ENCODE data around the gene YBX3. TPM values are rescaled to one million over a fixed set of nuclear protein-coding genes. Genes with fewer than 3 reads are reported as not detected.

YBX3 gene
- total RNA-seq, 2 experiments from 2014 or later: 35.9 to 37.4 TPM

DNA sequence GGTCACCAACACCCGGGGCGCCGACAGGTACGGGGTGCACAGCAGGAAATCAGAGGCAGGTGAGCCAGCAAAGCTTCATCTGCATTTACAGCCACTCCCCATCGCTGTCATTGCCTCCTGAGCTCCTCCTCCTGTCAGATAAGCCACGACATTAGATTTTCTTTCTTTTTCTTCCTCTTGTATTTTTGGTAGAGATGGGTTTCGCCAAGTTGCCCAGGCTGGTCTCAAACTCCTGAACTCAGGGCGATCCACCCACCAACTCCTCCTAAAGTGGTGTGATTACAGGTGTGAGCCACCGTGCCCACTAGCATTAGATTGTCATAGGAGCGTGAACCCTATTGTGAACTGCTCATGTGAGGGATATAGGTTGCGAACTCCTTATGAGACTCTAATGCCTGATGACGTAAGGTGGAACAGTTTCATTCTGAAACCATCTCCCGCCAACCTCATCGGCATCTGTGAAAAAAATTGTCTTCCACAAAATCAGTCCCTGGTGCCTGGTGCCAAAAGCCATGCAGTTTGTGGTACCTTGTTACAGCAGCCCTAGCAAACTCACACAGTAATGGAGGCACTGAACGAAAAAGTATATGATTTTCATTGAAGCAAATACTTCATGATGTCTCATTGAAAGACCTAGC is 50.8 kb downstream of the YBX3 start:
- H3K9me3 Mint-ChIP-seq: no peaks in the 10 kb centered on the region
- ATAC-seq (ENCODE audit: poor library complexity) (peak; percentile 41), DNase-seq (peak in 4 of 14 experiments; percentile 7 to 75 (median 36))
- H3K27ac Mint-ChIP-seq: no peak overlapping the region
- POLR2A ChIA-PET: interaction anchor here (1.2 kb wide), 1 partner anchor 30 kb away, joined by 3 read pairs; no protein-coding TSS in a partner anchor
- CTCF ChIA-PET: no interaction called here
- peaks cover 45% of the 10 kb centered on the region for H3K4me1 Mint-ChIP-seq (ENCODE audit: low read depth)
- peak overlapping the region; percentile 46 for H3K4me3 Mint-ChIP-seq
- H3K27me3 Mint-ChIP-seq: peaks cover 26% of the 10 kb centered on the region
- intact Hi-C loops (cut with DNase I, micrococcal nuclease): loop anchor here (2.0 to 5.0 kb wide), 4 partner anchors 60 to 340 kb away; partner anchors contain the start of gene MAGOHB (in 1 of the 2)
- no peak overlapping the region for H3K4me3 ChIP-seq (ENCODE audit: low read length)
- no peaks in the 10 kb centered on the region for H3K36me3 ChIP-seq (ENCODE audit: insufficient read depth, low read length)
- peaks cover 10 to 18% of the 10 kb centered on the region in 2 experiments for H3K27me3 ChIP-seq (ENCODE audit: control insufficient read depth in 1 of 2, insufficient read depth in 2 of 2, low read length in 2 of 2)
- TF ChIP-seq, protein P1, sequence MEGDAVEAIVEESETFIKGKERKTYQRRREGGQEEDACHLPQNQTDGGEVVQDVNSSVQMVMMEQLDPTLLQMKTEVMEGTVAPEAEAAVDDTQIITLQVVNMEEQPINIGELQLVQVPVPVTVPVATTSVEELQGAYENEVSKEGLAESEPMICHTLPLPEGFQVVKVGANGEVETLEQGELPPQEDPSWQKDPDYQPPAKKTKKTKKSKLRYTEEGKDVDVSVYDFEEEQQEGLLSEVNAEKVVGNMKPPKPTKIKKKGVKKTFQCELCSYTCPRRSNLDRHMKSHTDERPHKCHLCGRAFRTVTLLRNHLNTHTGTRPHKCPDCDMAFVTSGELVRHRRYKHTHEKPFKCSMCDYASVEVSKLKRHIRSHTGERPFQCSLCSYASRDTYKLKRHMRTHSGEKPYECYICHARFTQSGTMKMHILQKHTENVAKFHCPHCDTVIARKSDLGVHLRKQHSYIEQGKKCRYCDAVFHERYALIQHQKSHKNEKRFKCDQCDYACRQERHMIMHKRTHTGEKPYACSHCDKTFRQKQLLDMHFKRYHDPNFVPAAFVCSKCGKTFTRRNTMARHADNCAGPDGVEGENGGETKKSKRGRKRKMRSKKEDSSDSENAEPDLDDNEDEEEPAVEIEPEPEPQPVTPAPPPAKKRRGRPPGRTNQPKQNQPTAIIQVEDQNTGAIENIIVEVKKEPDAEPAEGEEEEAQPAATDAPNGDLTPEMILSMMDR (IDR thresholded peaks at IDR 0.05): no peak
- no peak overlapping the region for H3K27ac ChIP-seq (ENCODE audit: low read depth in 1 of 2, low read length in 2 of 2)
- no peaks in the 10 kb centered on the region for H3K36me3 Mint-ChIP-seq (ENCODE audit: low read depth)
- H3K4me1 ChIP-seq (ENCODE audit: insufficient read depth, low read length): peaks cover 24% of the 10 kb centered on the region
- H3K9me3 ChIP-seq (ENCODE audit: control insufficient read depth in 1 of 2, insufficient read depth in 1 of 2, low read length in 2 of 2): peaks cover 0 to 7% of the 10 kb centered on the region in 2 experiments

DNA sequence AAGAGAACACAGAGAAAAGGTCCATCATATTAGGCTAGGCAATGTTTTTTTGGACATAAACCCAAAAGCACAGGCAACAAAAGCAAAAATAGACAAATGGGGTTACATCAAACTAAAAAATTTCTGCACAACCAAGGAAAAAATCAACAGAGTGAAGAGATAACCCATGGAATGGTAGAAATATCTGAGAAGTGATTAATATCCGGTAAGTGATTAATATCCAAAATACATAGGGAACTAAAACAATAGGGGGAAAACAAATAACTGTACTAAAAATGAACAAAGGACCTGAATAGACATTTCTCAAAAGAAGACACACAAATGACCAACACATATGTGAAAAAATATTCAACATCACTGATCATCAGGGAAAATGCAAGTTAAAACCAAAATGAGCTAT is 53.6 kb downstream of the YBX3 start:
- H3K4me3 Mint-ChIP-seq: no peak overlapping the region
- DNase-seq: no peak
- H3K4me3 ChIP-seq (ENCODE audit: low read length): no peak overlapping the region
- H3K27me3 ChIP-seq (ENCODE audit: control insufficient read depth in 1 of 2, insufficient read depth in 2 of 2, low read length in 2 of 2): no peaks in the 10 kb centered on the region
- no peak overlapping the region for H3K27ac Mint-ChIP-seq
- no peak overlapping the region for H3K27ac ChIP-seq (ENCODE audit: low read depth in 1 of 2, low read length in 2 of 2)
- no peak for ATAC-seq (ENCODE audit: poor library complexity)
- peaks cover 8% of the 10 kb centered on the region for H3K27me3 Mint-ChIP-seq
- intact Hi-C loops (cut with DNase I, micrococcal nuclease): no loop called here
- no peaks in the 10 kb centered on the region for H3K9me3 Mint-ChIP-seq
- peaks cover 19% of the 10 kb centered on the region for H3K4me1 ChIP-seq (ENCODE audit: insufficient read depth, low read length)
- H3K9me3 ChIP-seq (ENCODE audit: control insufficient read depth in 1 of 2, insufficient read depth in 1 of 2, low read length in 2 of 2): peaks cover 0 to 7% of the 10 kb centered on the region in 2 experiments
- CTCF ChIA-PET: no interaction called here
- H3K36me3 ChIP-seq (ENCODE audit: insufficient read depth, low read length): no peaks in the 10 kb centered on the region
- H3K36me3 Mint-ChIP-seq (ENCODE audit: low read depth): no peaks in the 10 kb centered on the region
- POLR2A ChIA-PET: no interaction called here
- TF ChIP-seq, protein P1 (IDR thresholded peaks at IDR 0.05): no peak
- H3K4me1 Mint-ChIP-seq (ENCODE audit: low read depth): peaks cover 39% of the 10 kb centered on the region

DNA sequence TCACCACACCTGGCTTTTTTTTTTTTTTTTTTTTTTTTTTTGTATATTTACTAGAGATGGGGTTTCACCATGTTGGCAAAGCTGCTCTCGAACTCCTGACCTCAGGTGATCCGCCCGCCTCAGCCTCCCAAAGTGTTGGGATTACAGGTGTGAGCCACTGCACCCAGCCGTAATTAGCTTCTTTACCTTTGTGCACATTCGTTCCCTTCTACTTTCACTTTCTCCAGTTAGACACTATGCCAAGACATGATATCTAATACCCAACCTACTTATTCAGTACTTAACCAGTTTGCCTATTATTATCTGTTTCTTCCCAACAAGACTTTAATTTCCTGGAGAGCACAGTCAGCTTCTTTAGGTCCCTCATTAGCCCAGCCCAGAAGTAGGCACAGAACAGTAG is 54.6 kb downstream of the YBX3 start:
- peaks cover 29% of the 10 kb centered on the region for H3K4me1 Mint-ChIP-seq (ENCODE audit: low read depth)
- no peaks in the 10 kb centered on the region for H3K27me3 ChIP-seq (ENCODE audit: control insufficient read depth in 1 of 2, insufficient read depth in 2 of 2, low read length in 2 of 2)

More for the DNA sequence above, 54.6 kb downstream of the YBX3 start:
- Histone ChIP-seq H3K36me3 (ENCODE audit: insufficient read depth, low read length) (no peaks in the 10 kb centered on the region), H3K27ac (ENCODE audit: low read depth in 1 of 2, low read length in 2 of 2) (no peak overlapping the region), H3K9me3 (ENCODE audit: control insufficient read depth in 1 of 2, insufficient read depth in 1 of 2, low read length in 2 of 2) (no peaks in the 10 kb centered on the region), H3K4me1 (ENCODE audit: insufficient read depth, low read length) (peaks cover 9% of the 10 kb centered on the region), H3K4me3 (ENCODE audit: low read length) (no peak overlapping the region)
- ChIA-PET POLR2A (no interaction called here), CTCF (interaction anchor here (0.7 kb wide), 1 partner anchor 60 kb away, joined by 3 read pairs; no protein-coding TSS in a partner anchor)
- Mint-ChIP-seq H3K4me3 (peak overlapping the region; percentile 64), H3K9me3 (no peaks in the 10 kb centered on the region), H3K27ac (no peak overlapping the region), H3K27me3 (peaks cover 3% of the 10 kb centered on the region), H3K36me3 (ENCODE audit: low read depth) (no peaks in the 10 kb centered on the region)
- TF ChIP-seq, protein P1 (IDR thresholded peaks at IDR 0.05): no peak
- intact Hi-C loops (cut with DNase I, micrococcal nuclease): no loop called here
- peak; percentile 46 for ATAC-seq (ENCODE audit: poor library complexity)
- DNase-seq: peak in 1 of 14 experiments; percentile 31
